Loucy (cell line): ENCODE measurements around the gene TMEM238.

ENCODE experiments used
- H2AFZ ChIP-seq: fragments of 200-600 bp; sonication (generic); 2 replicates; pipeline ENCODE4 v1.6.0; 2016; ENCODE audit warnings: antibody characterized with exemption, mild to moderate bottlenecking, low read length, moderate library complexity
- H3F3A ChIP-seq: fragments of 200-600 bp; 2 replicates; pipeline ENCODE4 v1.6.0; 2016; ENCODE audit warnings: antibody characterized with exemption, low read depth, mild to moderate bottlenecking
- H3K27me3 ChIP-seq: fragments of 200-600 bp; sonication (generic); 2 replicates; pipeline ENCODE4 v1.6.1; 2014; ENCODE audit warnings: low read length, mild to moderate bottlenecking; ENCODE audit not compliant: insufficient read depth, poor library complexity, severe bottlenecking
- H3K36me3 ChIP-seq: fragments of 200-600 bp; sonication (generic); 2 replicates; pipeline ENCODE4 v1.6.1; 2016; ENCODE audit warnings: low read length; ENCODE audit not compliant: insufficient read depth
- H3K4me1 ChIP-seq: fragments of 200-600 bp; sonication (generic); 2 replicates; pipeline ENCODE4 v1.5.1; 2014; ENCODE audit warnings: low read length, mild to moderate bottlenecking; ENCODE audit not compliant: insufficient read depth, poor library complexity, severe bottlenecking
- H3K4me2 ChIP-seq: fragments of 200-600 bp; sonication (generic); 2 replicates; pipeline ENCODE4 v1.6.0; 2014; ENCODE audit warnings: antibody characterized with exemption, low read length, low read depth, mild to moderate bottlenecking; ENCODE audit not compliant: poor library complexity, severe bottlenecking
- H3K4me3 ChIP-seq: fragments of 200-600 bp; sonication (generic); 2 replicates; pipeline ENCODE4 v1.5.1; 2014; ENCODE audit warnings: low read length, mild to moderate bottlenecking, mixed read lengths; ENCODE audit not compliant: poor library complexity, severe bottlenecking
- H3K79me2 ChIP-seq: fragments of 200-600 bp; sonication (generic); 2 replicates; pipeline ENCODE4 v1.6.1; 2014; ENCODE audit warnings: low read length; ENCODE audit not compliant: insufficient read depth
- H3K9ac ChIP-seq: fragments of 200-600 bp; sonication (generic); 2 replicates; pipeline ENCODE4 v1.6.0; 2014; ENCODE audit warnings: mild to moderate bottlenecking, low read depth, low read length, moderate library complexity; ENCODE audit not compliant: poor library complexity, severe bottlenecking
- H3K9me2 ChIP-seq: fragments of 200-600 bp; sonication (generic); replicated peaks from 2 replicates; pipeline ENCODE4 v1.6.1; 2016; ENCODE audit warnings: low read depth, low read length, mixed read lengths
- H3K9me3 ChIP-seq: fragments of 200-600 bp; sonication (generic); 2 replicates; pipeline ENCODE4 v1.6.1; 2014; ENCODE audit warnings: mild to moderate bottlenecking, antibody characterized with exemption, low read length, low read depth; ENCODE audit not compliant: insufficient read depth
- H4K20me1 ChIP-seq: fragments of 200-600 bp; sonication (generic); 2 replicates; pipeline ENCODE4 v1.6.0; 2014; ENCODE audit warnings: antibody characterized with exemption, low read length, mild to moderate bottlenecking; ENCODE audit not compliant: insufficient read depth, poor library complexity, severe bottlenecking
- CTCF ChIP-seq: fragments of 200-600 bp; sonication (generic); conservative IDR thresholded peaks from 2 replicates; pipeline ENCODE4 v1.5.1; 2014; ENCODE audit warnings: mild to moderate bottlenecking, antibody characterized with exemption, low read length
- EZH2phosphoT487 ChIP-seq: fragments of 200-600 bp; IDR thresholded peaks from 2 replicates; pipeline ENCODE4 v1.6.1; 2018; ENCODE audit warnings: antibody characterized with exemption, mild to moderate bottlenecking, moderate library complexity, borderline replicate concordance

TMEM238 gene

GRCh38 chr19:55366790-55367189 lies 17.3 kb downstream of the TMEM238 start:
- Histone ChIP-seq H3K4me2 (no peak overlapping the region), H3K4me1 (no peaks in the 10 kb centered on the region), H3K36me3 (no peaks in the 10 kb centered on the region), H2AFZ (no peak overlapping the region), H3K27me3 (no peaks in the 10 kb centered on the region), H4K20me1 (no peaks in the 10 kb centered on the region), H3F3A (no peaks in the 10 kb centered on the region), H3K9me2 (no peaks in the 10 kb centered on the region), H3K79me2 (no peaks in the 10 kb centered on the region), H3K9me3 (no peaks in the 10 kb centered on the region), H3K9ac (no peak overlapping the region), H3K4me3 (no peak overlapping the region)
- TF ChIP-seq CTCF (no peak), EZH2phosphoT487 (no peak)

DNA sequence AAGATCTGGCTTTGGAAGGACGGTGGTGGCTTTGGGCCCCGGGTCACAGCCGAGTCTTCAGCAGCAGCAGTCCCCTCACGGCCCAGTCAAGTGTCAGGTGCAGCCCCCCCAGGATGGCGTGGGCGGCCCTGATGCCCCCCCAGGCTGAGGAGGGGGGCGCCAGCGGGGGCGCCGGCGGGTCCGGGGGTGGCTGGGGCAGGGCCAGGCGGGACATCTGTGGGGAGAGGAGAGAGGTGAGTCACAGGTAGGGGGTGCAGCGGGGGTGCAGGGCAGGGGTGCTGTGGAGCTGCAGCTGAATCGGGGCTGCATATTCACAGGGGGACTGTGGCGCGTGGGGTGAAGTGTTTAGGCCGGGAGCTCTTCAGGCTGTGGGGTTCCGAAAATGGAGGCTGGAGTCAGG lies 18.1 kb downstream of the TMEM238 start:
- Histone ChIP-seq H3K9ac (no peak overlapping the region), H4K20me1 (no peaks in the 10 kb centered on the region), H3K27me3 (no peaks in the 10 kb centered on the region), H3K36me3 (no peaks in the 10 kb centered on the region), H3K9me3 (no peaks in the 10 kb centered on the region), H3K4me1 (no peaks in the 10 kb centered on the region), H2AFZ (no peak overlapping the region), H3F3A (no peaks in the 10 kb centered on the region), H3K79me2 (no peaks in the 10 kb centered on the region), H3K4me2 (no peak overlapping the region), H3K9me2 (no peaks in the 10 kb centered on the region), H3K4me3 (no peak overlapping the region)
- TF ChIP-seq CTCF = no peak
- no peak for TF ChIP-seq EZH2phosphoT487

DNA sequence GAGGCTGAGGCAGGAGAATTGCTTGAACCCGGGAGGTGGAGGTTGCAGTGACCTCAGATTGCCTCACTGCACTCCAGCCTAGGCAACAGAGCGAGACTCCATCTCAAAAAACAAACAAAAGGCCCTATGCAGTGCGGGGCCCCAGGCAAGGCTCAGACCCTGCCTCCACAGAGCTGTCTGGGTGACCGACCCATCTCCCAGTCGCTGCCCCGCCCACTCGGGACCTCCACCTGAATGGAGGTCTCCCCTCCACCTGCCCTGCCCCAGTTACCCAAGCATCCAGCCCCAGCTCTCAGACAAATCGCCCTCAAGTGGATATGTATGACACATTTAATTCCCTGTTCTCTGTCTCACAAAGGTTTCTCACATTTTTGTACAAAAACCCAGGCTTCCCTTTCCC lies 18.8 kb downstream of the TMEM238 start:
- Histone ChIP-seq H3K9ac (no peak overlapping the region), H3K27me3 (no peaks in the 10 kb centered on the region), H3K4me3 (no peak overlapping the region), H3K9me2 (no peaks in the 10 kb centered on the region), H3F3A (no peaks in the 10 kb centered on the region), H3K4me2 (no peak overlapping the region), H4K20me1 (no peaks in the 10 kb centered on the region), H2AFZ (no peak overlapping the region), H3K9me3 (no peaks in the 10 kb centered on the region), H3K4me1 (no peaks in the 10 kb centered on the region), H3K36me3 (no peaks in the 10 kb centered on the region), H3K79me2 (no peaks in the 10 kb centered on the region)
- no peak for TF ChIP-seq EZH2phosphoT487
- TF ChIP-seq CTCF = no peak
